Activated T-cell treated with anti-CD3 and anti-CD28 coated beads, Interleukin-2, amount 50 U/mL, for 72 hours (primary cell): ENCODE data around the gene ATAD2B. TPM values are rescaled to one million over a fixed set of nuclear protein-coding genes. Genes with fewer than 3 reads are reported as not detected.

Experiments
- ATAC-seq, 2 donors: fragments of 150-1000 bp; cut with Tn5 transposase; replicated peaks in 1 of 2; 2 replicates each; pipeline ENCODE4 v1.10.0; 2021; ENCODE audit warnings: moderate library complexity in 2 of 2, mild to moderate bottlenecking in 1 of 2
- DNase-seq, 2 donors: peaks; one replicate each; pipeline ENCODE4 v3.0.0; 2021 to 2022; ENCODE audit warnings: mixed read lengths in 1 of 2
- H3K27ac Mint-ChIP-seq: one replicate; pipeline ENCODE4 v1.8.0; 2022; ENCODE audit warnings: mild to moderate bottlenecking, moderate library complexity, mixed read lengths
- H3K27me3 Mint-ChIP-seq: one replicate; pipeline ENCODE4 v1.8.0; 2022; ENCODE audit warnings: low read depth, mixed read lengths
- H3K36me3 Mint-ChIP-seq, 2 donors: one replicate each; pipeline ENCODE4 v1.8.0; 2022; ENCODE audit warnings: mixed read lengths in 2 of 2, mild to moderate bottlenecking in 1 of 2; ENCODE audit not compliant: insufficient read depth in 2 of 2
- H3K4me1 Mint-ChIP-seq: one replicate; pipeline ENCODE4 v1.8.0; 2022; ENCODE audit warnings: low read depth, mixed read lengths
- H3K4me3 Mint-ChIP-seq, 2 donors: one replicate each; pipeline ENCODE4 v1.8.0; 2022; ENCODE audit warnings: mild to moderate bottlenecking in 2 of 2, mixed read lengths in 2 of 2, moderate library complexity in 2 of 2
- H3K9me3 Mint-ChIP-seq, 2 donors: one replicate each; pipeline ENCODE4 v1.8.0; 2022; ENCODE audit warnings: mixed read lengths in 2 of 2
- total RNA-seq, 2 donors: library from RNA; stranded (reverse); gene quantifications; one replicate each; pipeline ENCODE4 v1.2.3, GENCODE V29; 2022

ATAD2B gene
- total RNA-seq, 2 donors from 2014 or later, result 26.1 to 26.6 TPM

- H3K27me3 Mint-ChIP-seq, result no peaks in the 10 kb centered on the region
These were observed 86.9 kb downstream of the ATAD2B start for GRCh38 chr2:23839919-23840578.

GRCh38 chr2:23838996-23839395, 87.9 kb downstream of the ATAD2B start:
- Mint-ChIP-seq H3K27me3 (no peaks in the 10 kb centered on the region), H3K4me1 (peaks cover 9% of the 10 kb centered on the region), H3K4me3 (no peak overlapping the region), H3K9me3 (no peaks in the 10 kb centered on the region), H3K36me3 (peaks cover 0 to 13% of the 10 kb centered on the region in 2 donors), H3K27ac (no peak overlapping the region)
- DNase-seq (no peak), ATAC-seq (no peak)

More at GRCh38 chr2:23839919-23840578, 86.9 kb downstream of the ATAD2B start:
- Mint-ChIP-seq H3K4me3 (no peak overlapping the region), H3K27ac (peak overlapping the region; percentile 48), H3K4me1 (peaks cover 9% of the 10 kb centered on the region), H3K9me3 (no peaks in the 10 kb centered on the region), H3K36me3 (peaks cover 3 to 18% of the 10 kb centered on the region in 2 donors)
- ATAC-seq (no peak), DNase-seq (no peak)

- ATAC-seq (no peak), DNase-seq (no peak)
- no peaks in the 10 kb centered on the region for H3K9me3 Mint-ChIP-seq
- no peak overlapping the region for H3K4me3 Mint-ChIP-seq
- peaks cover 8% of the 10 kb centered on the region for H3K4me1 Mint-ChIP-seq
- H3K36me3 Mint-ChIP-seq, result peaks cover 0 to 13% of the 10 kb centered on the region in 2 donors
- H3K27ac Mint-ChIP-seq, result no peak overlapping the region
- no peaks in the 10 kb centered on the region for H3K27me3 Mint-ChIP-seq
These were observed 88.3 kb downstream of the ATAD2B start for GRCh38 chr2:23838581-23838980.

- H3K4me3 Mint-ChIP-seq, result no peak overlapping the region
- no peak for ATAC-seq
- no peak overlapping the region for H3K27ac Mint-ChIP-seq
- H3K9me3 Mint-ChIP-seq, result no peaks in the 10 kb centered on the region
- H3K36me3 Mint-ChIP-seq, result peaks cover 0 to 13% of the 10 kb centered on the region in 2 donors
- no peak for DNase-seq
- H3K4me1 Mint-ChIP-seq, result peaks cover 1% of the 10 kb centered on the region
- H3K27me3 Mint-ChIP-seq, result no peaks in the 10 kb centered on the region
These were observed 89.1 kb downstream of the ATAD2B start for GRCh38 chr2:23837871-23838270.

- peaks cover 0 to 12% of the 10 kb centered on the region in 2 donors for H3K36me3 Mint-ChIP-seq
- no peak for ATAC-seq
These were observed 89.9 kb downstream of the ATAD2B start for GRCh38 chr2:23836971-23837565.

GRCh38 chr2:23836505-23836904, 90.4 kb downstream of the ATAD2B start:
- Mint-ChIP-seq H3K4me1 (no peaks in the 10 kb centered on the region), H3K27me3 (no peaks in the 10 kb centered on the region), H3K36me3 (peaks cover 0 to 8% of the 10 kb centered on the region in 2 donors), H3K9me3 (no peaks in the 10 kb centered on the region), H3K27ac (no peak overlapping the region), H3K4me3 (no peak overlapping the region)
- DNase-seq (no peak), ATAC-seq (no peak)

More at GRCh38 chr2:23836971-23837565, 89.9 kb downstream of the ATAD2B start:
- no peak for DNase-seq
- Mint-ChIP-seq H3K27me3 (no peaks in the 10 kb centered on the region), H3K9me3 (no peaks in the 10 kb centered on the region), H3K27ac (no peak overlapping the region), H3K4me1 (no peaks in the 10 kb centered on the region), H3K4me3 (no peak overlapping the region)

GRCh38 chr2:23835988-23836387, 90.9 kb downstream of the ATAD2B start:
- H3K36me3 Mint-ChIP-seq, result peaks cover 0 to 8% of the 10 kb centered on the region in 2 donors
- no peaks in the 10 kb centered on the region for H3K27me3 Mint-ChIP-seq
- no peak overlapping the region for H3K27ac Mint-ChIP-seq
- DNase-seq (no peak), ATAC-seq (no peak)
- H3K9me3 Mint-ChIP-seq, result no peaks in the 10 kb centered on the region
- no peaks in the 10 kb centered on the region for H3K4me1 Mint-ChIP-seq
- no peak overlapping the region for H3K4me3 Mint-ChIP-seq

- Mint-ChIP-seq H3K4me1 (no peaks in the 10 kb centered on the region), H3K4me3 (no peak overlapping the region), H3K36me3 (peaks cover 0 to 3% of the 10 kb centered on the region in 2 donors), H3K27me3 (no peaks in the 10 kb centered on the region), H3K27ac (peak overlapping the region; percentile 38), H3K9me3 (no peaks in the 10 kb centered on the region)
- ATAC-seq (no peak), DNase-seq (no peak)
These were observed 91.5 kb downstream of the ATAD2B start for GRCh38 chr2:23835423-23835822.

- no peaks in the 10 kb centered on the region for H3K36me3 Mint-ChIP-seq
- no peak overlapping the region for H3K4me3 Mint-ChIP-seq
- ATAC-seq (no peak), DNase-seq (no peak)
- H3K27me3 Mint-ChIP-seq, result no peaks in the 10 kb centered on the region
- H3K9me3 Mint-ChIP-seq, result no peaks in the 10 kb centered on the region
- H3K27ac Mint-ChIP-seq, result no peak overlapping the region
- peaks cover 13% of the 10 kb centered on the region for H3K4me1 Mint-ChIP-seq
These were observed 97.9 kb downstream of the ATAD2B start for GRCh38 chr2:23828986-23829385.

- H3K27ac Mint-ChIP-seq, result peak overlapping the region; percentile 71
- ATAC-seq, result no peak
These were observed 98.5 kb downstream of the ATAD2B start for GRCh38 chr2:23828256-23828980.

GRCh38 chr2:23827287-23827686, 99.6 kb downstream of the ATAD2B start:
- peaks cover 13% of the 10 kb centered on the region for H3K4me1 Mint-ChIP-seq
- no peaks in the 10 kb centered on the region for H3K36me3 Mint-ChIP-seq
- H3K9me3 Mint-ChIP-seq, result no peaks in the 10 kb centered on the region
- no peak overlapping the region for H3K4me3 Mint-ChIP-seq
- DNase-seq, result no peak
- peak overlapping the region; percentile 71 for H3K27ac Mint-ChIP-seq
- H3K27me3 Mint-ChIP-seq, result no peaks in the 10 kb centered on the region
- no peak for ATAC-seq

More at GRCh38 chr2:23828256-23828980, 98.5 kb downstream of the ATAD2B start:
- Mint-ChIP-seq H3K27me3 (no peaks in the 10 kb centered on the region), H3K9me3 (no peaks in the 10 kb centered on the region), H3K4me1 (peaks cover 13% of the 10 kb centered on the region), H3K36me3 (no peaks in the 10 kb centered on the region), H3K4me3 (no peak overlapping the region)
- no peak for DNase-seq

GRCh38 chr2:23826771-23827170, 100.2 kb downstream of the ATAD2B start:
- ATAC-seq (no peak), DNase-seq (no peak)
- Mint-ChIP-seq H3K9me3 (no peaks in the 10 kb centered on the region), H3K27me3 (no peaks in the 10 kb centered on the region), H3K4me1 (peaks cover 13% of the 10 kb centered on the region), H3K27ac (peak overlapping the region; percentile 71), H3K4me3 (no peak overlapping the region), H3K36me3 (no peaks in the 10 kb centered on the region)

- Mint-ChIP-seq H3K27ac (peak overlapping the region; percentile 33), H3K4me3 (no peak overlapping the region), H3K9me3 (no peaks in the 10 kb centered on the region), H3K36me3 (no peaks in the 10 kb centered on the region), H3K27me3 (no peaks in the 10 kb centered on the region), H3K4me1 (peaks cover 13% of the 10 kb centered on the region)
- ATAC-seq, result peak; percentile 31 to 63
- no peak for DNase-seq
These were observed 100.9 kb downstream of the ATAD2B start for GRCh38 chr2:23826040-23826439.
